NB4 (cell line): ENCODE results near the gene COL8A1.
"Not testable (repeated sequence)": the region's sequence is repeated elsewhere in the genome, so short reads cannot be mapped to it uniquely, and the experiment has no call there.

Source experiments
- DNase-seq: peaks from one replicate; pipeline ENCODE4 v3.0.0; 2010; ENCODE audit warnings: low read depth
- H3K4me3 ChIP-seq: one replicate; pipeline ENCODE4 v1.5.1; 2011; ENCODE audit warnings: mild to moderate bottlenecking, low read depth, low read length, moderate library complexity
- MAX ChIP-seq: IDR thresholded peaks from 2 replicates; pipeline ENCODE4 v1.6.1; 2011; ENCODE audit warnings: low read depth, low read length
- MYC ChIP-seq: IDR thresholded peaks from 2 replicates; pipeline ENCODE4 v1.6.1; 2011; ENCODE audit warnings: low read depth, low read length
- POLR2A ChIP-seq: IDR thresholded peaks from 2 replicates; pipeline ENCODE4 v1.6.1; 2011; ENCODE audit warnings: mild to moderate bottlenecking; ENCODE audit not compliant: insufficient read length; ENCODE audit errors: extremely low read depth
- TF ChIP-seq, protein P1 (sequence below): IDR thresholded peaks from one replicate; pipeline ENCODE4 v1.5.1; 2012; ENCODE audit warnings: low read depth, low read length

The COL8A1 gene

GRCh38 chr3:99638167-99638948 is at the start of gene COL8A1:
COL8A1 (plus strand) TSS chr3:99638594; CDS start chr3:99790683, 152,089 bp downstream.
- TF ChIP-seq, protein P1, sequence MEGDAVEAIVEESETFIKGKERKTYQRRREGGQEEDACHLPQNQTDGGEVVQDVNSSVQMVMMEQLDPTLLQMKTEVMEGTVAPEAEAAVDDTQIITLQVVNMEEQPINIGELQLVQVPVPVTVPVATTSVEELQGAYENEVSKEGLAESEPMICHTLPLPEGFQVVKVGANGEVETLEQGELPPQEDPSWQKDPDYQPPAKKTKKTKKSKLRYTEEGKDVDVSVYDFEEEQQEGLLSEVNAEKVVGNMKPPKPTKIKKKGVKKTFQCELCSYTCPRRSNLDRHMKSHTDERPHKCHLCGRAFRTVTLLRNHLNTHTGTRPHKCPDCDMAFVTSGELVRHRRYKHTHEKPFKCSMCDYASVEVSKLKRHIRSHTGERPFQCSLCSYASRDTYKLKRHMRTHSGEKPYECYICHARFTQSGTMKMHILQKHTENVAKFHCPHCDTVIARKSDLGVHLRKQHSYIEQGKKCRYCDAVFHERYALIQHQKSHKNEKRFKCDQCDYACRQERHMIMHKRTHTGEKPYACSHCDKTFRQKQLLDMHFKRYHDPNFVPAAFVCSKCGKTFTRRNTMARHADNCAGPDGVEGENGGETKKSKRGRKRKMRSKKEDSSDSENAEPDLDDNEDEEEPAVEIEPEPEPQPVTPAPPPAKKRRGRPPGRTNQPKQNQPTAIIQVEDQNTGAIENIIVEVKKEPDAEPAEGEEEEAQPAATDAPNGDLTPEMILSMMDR, result no peak
- DNase-seq, result no peak
- H3K4me3 ChIP-seq, result no peak within 1 kb of the TSS

DNA sequence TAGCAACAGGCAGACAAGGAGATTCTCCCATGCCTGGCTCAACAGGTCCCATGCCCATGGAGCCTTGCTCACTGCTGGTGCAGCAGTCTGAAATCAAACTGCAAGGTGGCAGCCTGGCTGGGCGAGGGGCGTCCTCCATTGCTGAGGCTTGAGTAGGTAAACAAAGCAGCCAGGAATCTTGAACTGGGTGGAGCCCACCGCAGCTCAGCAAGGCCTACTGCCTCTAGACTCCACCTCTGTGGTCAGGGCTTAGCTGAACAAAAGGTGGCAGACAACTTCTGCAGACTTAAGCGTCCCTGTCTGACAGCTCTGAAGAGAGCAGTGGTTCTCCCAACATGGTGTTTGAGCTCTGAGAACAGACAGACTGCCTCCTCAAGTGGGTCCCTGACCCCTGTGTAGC is 49.2 kb upstream of the COL8A1 start:
- H3K4me3 ChIP-seq, DNase-seq: not testable (repeated sequence)

- H3K4me3 ChIP-seq, result no peak overlapping the region
- TF ChIP-seq, protein P1, result no peak
- no peak for TF ChIP-seq POLR2A
- no peak for TF ChIP-seq MYC
- no peak for TF ChIP-seq MAX
- no peak for DNase-seq
Measured at GRCh38 chr3:99599894-99600293, 38.5 kb upstream of the COL8A1 start.

DNA sequence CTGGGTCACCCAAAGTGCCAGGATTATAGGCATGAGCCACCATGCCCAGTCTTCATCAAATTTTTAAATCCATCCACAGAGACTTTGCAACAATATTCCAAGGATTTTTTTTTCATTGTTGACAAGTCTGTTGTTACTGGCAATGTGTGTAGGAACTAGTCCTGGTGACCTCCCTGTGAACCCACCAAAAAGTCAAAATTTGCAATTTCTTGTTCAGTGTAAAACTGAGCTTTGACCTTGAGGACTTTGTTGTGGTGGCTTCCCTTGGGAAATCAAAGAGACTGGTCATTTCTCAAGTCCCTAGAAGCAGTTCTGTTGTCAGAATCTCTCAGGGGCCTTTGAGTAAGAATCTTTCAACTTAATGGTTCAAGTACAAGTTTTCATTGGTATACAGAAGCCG is 36.9 kb upstream of the COL8A1 start:
- no peak for DNase-seq
- no peak for TF ChIP-seq MYC
- TF ChIP-seq, protein P1, result no peak
- no peak for TF ChIP-seq MAX
- TF ChIP-seq POLR2A, result no peak
- H3K4me3 ChIP-seq, result no peak overlapping the region

DNA sequence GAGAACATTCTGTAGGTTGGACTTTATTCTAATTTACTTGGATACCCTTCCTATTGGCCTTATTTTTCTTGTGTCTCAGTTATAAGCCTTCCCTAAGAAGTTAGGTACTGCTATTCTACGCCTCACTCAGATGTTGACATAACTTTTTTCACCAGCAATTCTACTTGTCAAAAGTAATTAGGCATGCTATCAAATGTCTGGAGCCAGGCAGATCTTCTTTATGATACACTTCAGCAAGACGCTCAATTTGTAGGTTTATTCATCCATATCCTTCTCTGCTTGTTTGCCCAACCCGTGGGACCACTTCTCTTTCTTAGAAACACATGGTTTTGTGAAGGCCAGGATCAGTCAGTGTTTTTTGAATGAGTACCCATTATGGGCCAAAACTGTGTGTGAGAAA is 36.2 kb upstream of the COL8A1 start:
- H3K4me3 ChIP-seq, result no peak overlapping the region
- TF ChIP-seq, protein P1, result no peak
- DNase-seq, result no peak

GRCh38 chr3:99607151-99607550 is 31.2 kb upstream of the COL8A1 start:
- DNase-seq, result no peak
- TF ChIP-seq MAX (no peak), MYC (no peak), POLR2A (no peak)
- TF ChIP-seq, protein P1, result no peak
- H3K4me3 ChIP-seq, result no peak overlapping the region
